BLaER1 (cell line): ENCODE measurements around the gene MAPK11.

Experiments
- H3K27ac ChIP-seq: shearing (Covaris generic); formaldehyde crosslinking; 2 replicates; pipeline ENCODE4 v1.8.1; 2022
- H3K27me3 ChIP-seq: shearing (Covaris generic); formaldehyde crosslinking; 2 replicates; pipeline ENCODE4 v1.8.1; 2022
- H3K36me3 ChIP-seq: shearing (Covaris generic); formaldehyde crosslinking; 2 replicates; pipeline ENCODE4 v1.8.1; 2022
- H3K4me1 ChIP-seq: shearing (Covaris generic); formaldehyde crosslinking; 2 replicates; pipeline ENCODE4 v1.8.1; 2022
- H3K4me2 ChIP-seq: shearing (Covaris generic); formaldehyde crosslinking; 2 replicates; pipeline ENCODE4 v1.8.1; 2022
- H3K4me3 ChIP-seq: shearing (Covaris generic); formaldehyde crosslinking; 2 replicates; pipeline ENCODE4 v1.8.1; 2022
- H3K9ac ChIP-seq: shearing (Covaris generic); formaldehyde crosslinking; 2 replicates; pipeline ENCODE4 v1.8.1; 2022
- H3K9me3 ChIP-seq: shearing (Covaris generic); formaldehyde crosslinking; 2 replicates; pipeline ENCODE4 v1.8.1; 2022
- H4K20me1 ChIP-seq: shearing (Covaris generic); formaldehyde crosslinking; 2 replicates; pipeline ENCODE4 v1.8.1; 2022
- Cebpa-rat ChIP-seq: shearing (Covaris generic); IDR thresholded peaks from 2 replicates; pipeline ENCODE4 v1.8.1; 2022

MAPK11 gene

DNA sequence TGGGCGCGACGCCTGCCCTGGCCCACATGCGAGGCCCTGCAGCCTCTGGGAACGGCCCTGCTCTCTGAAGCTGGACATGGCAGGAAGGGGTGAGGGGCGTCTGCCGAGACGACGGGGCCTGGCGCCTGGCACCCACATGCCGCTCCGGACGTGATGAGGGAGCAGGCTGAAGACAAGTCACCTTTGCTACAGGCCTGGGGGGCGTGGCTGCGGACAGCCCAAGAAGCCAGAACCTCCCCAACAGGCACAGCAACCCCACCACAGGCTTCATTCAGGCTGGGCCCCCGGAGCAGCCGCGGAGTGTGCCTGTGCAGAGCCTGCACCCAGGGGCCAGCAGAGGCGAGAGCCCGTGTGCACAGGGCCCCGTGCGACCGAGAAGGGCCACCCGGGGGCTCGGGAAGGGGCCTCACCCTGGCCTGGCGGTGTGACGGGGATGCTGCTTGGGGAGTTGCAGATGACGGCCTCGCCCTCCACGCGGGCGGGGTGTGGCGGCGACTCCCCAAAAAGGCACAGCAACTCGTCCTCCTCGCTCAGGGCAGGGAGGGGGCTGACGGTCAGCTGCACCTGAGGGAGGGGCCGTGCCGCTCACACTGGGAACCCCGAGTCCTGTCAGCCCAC lies 16.6 kb upstream of the MAPK11 start:
- Histone ChIP-seq H3K4me3 (no peak overlapping the region), H3K9ac (no peak overlapping the region), H3K9me3 (no peaks in the 10 kb centered on the region), H3K4me1 (peaks cover 30% of the 10 kb centered on the region), H3K36me3 (peaks cover 94% of the 10 kb centered on the region), H4K20me1 (peaks cover 91% of the 10 kb centered on the region), H3K27ac (no peak overlapping the region), H3K4me2 (no peak overlapping the region), H3K27me3 (no peaks in the 10 kb centered on the region)
- no peak for TF ChIP-seq Cebpa-rat

DNA sequence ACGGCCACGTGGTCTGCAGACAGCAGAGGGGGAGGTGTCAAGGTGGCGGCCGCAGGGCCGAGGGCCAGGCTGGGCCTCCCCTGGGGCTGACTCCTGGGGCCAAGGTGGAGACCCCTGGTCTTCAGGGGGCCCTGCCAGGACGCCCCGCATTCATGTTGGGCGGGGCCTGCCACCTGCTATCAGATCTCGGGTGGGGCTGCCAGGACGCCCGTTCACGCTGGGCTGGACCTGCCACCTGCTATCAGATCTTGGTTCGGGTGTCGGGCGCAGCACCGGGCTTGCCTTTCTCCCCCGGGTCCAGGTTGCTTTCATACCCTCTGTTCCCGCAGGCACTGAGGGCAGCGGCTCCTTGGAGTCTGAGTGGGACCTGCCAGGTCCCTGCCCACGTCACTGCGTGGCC lies 16.1 kb upstream of the MAPK11 start:
- H3K27me3 ChIP-seq: no peaks in the 10 kb centered on the region
- no peak for TF ChIP-seq Cebpa-rat
- no peak overlapping the region for H3K9ac ChIP-seq
- H3K4me2 ChIP-seq: no peak overlapping the region
- peaks cover 25% of the 10 kb centered on the region for H3K4me1 ChIP-seq
- peaks cover 94% of the 10 kb centered on the region for H3K36me3 ChIP-seq
- no peaks in the 10 kb centered on the region for H3K9me3 ChIP-seq
- H3K4me3 ChIP-seq: no peak overlapping the region
- peaks cover 91% of the 10 kb centered on the region for H4K20me1 ChIP-seq
- no peak overlapping the region for H3K27ac ChIP-seq

DNA sequence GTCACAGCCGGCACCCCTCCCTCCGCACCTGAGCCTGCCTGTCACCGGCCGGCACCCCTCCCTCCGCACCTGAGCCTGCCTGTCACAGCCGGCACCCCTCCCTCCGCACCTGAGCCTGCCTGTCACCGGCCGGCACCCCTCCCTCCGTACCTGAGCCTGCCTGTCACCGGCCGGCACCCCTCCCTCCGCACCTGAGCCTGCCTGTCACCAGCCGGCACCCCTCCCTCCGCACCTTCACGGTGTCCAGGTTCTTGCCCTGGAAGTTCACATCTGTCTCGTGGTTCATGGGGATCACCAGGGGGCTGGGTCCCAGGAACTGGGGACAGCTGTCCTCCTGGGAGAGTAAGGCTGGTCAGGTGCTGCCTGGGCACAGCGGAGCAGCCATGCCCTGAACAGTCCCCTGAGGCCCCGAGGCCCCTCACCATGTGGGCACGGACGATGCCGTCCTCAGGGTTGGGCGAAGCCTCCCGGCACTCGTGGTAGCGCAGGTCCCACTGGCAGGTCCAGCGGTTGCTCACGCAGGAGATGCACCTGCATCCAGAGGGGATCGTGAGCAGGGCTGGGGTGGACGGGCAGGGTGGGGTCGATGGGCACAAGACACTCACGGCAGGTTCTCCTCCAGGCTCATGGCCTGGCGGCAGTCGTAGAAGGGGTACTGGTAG lies 15.5 kb upstream of the MAPK11 start:
- Histone ChIP-seq H4K20me1 (peaks cover 91% of the 10 kb centered on the region), H3K36me3 (peaks cover 94% of the 10 kb centered on the region), H3K4me2 (no peak overlapping the region), H3K9ac (no peak overlapping the region), H3K27ac (no peak overlapping the region), H3K27me3 (no peaks in the 10 kb centered on the region), H3K9me3 (no peaks in the 10 kb centered on the region), H3K4me1 (peaks cover 19% of the 10 kb centered on the region), H3K4me3 (no peak overlapping the region)
- TF ChIP-seq Cebpa-rat: no peak

DNA sequence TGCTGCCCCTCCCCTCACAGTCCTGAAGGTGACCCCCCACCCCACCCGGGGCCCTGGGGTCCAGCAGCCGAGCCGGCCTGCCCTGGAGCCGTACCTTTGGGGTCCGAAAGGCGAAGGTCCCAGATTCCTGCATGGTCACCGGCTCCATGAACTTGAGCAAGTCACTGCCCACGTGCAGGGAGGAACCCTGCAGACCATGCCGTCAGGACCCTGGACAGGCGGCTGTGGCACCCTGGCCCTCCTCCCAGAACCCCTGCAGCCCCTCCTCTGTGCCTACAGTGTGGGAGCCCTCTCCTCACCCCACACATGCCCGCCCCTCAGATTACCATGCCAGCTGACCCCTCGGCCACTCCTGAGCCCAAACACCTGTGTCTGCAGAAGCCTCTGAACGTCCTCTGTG lies 14.3 kb upstream of the MAPK11 start:
- Histone ChIP-seq H3K9me3 (no peaks in the 10 kb centered on the region), H4K20me1 (peaks cover 90% of the 10 kb centered on the region), H3K4me1 (peaks cover 7% of the 10 kb centered on the region; the same call in 1 of the 2 replicates), H3K9ac (no peak overlapping the region), H3K36me3 (peaks cover 94% of the 10 kb centered on the region), H3K27ac (no peak overlapping the region), H3K4me3 (no peak overlapping the region), H3K27me3 (no peaks in the 10 kb centered on the region), H3K4me2 (no peak overlapping the region)
- TF ChIP-seq Cebpa-rat: no peak

DNA sequence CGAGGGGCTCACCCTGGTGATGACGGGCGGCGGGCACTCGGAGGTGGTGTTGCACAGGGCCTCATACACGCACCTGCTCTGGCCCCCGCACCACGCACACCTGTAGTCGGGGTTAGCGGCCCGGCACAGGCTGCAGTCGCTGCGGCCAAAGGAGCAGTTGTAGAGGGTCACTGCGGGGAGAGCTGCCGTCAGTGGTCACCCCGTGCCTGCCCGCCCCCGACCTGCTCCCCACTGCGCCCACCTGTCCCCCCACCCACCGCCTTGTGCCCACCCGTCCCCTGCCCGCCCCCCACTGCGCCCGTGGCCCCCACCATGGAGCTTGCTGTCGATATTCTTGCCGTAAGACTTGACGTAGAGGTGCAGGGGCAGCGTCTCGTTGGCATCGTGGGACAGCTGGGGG lies 13.6 kb upstream of the MAPK11 start:
- H3K4me2 ChIP-seq: no peak overlapping the region
- TF ChIP-seq Cebpa-rat: no peak
- peaks cover 94% of the 10 kb centered on the region for H3K36me3 ChIP-seq
- no peak overlapping the region for H3K27ac ChIP-seq
- peaks cover under 1% of the 10 kb centered on the region; the same call in 1 of the 2 replicates for H3K4me1 ChIP-seq
- no peak overlapping the region for H3K4me3 ChIP-seq
- no peak overlapping the region for H3K9ac ChIP-seq
- H3K9me3 ChIP-seq: no peaks in the 10 kb centered on the region
- H4K20me1 ChIP-seq: peaks cover 90% of the 10 kb centered on the region
- H3K27me3 ChIP-seq: no peaks in the 10 kb centered on the region

DNA sequence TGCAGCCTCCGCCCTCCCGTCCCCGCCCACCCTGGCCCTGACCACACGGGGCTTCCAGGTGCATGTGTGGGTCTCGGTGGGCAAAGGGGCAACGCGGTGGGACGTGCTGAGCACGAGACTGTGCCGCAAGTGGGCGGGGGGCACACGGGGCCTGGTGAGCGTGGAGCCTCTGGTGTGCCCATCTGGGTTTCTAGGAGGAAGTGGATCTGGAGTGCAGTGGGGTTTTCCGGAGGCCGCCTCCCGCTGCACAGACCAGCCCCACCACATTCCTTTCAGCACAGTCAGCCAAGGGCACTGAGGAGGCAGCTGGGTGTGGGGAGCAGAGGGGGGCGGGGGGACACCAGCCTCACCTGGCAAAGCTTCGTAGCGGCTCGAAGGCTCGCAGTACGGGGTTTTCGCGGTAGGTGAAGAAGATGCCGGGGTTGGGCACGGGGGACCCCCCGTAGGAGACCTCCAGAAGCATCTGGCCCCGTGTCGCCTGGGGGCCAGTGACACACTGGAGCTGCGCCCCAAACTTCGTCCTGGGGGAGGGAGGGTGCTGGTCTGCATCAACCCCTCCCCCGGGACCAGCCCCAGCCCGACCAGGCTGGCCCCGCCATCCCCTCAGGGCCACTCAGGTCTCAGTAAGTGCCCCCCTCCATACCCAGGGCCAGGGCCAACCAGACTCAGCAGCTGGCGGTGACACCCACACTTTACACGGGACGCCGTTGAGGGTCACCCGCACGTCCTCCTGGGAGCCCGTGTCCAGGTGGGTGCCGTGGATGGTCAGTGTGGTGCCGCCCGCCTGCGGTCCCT lies 12.4 kb upstream of the MAPK11 start:
- H3K27ac ChIP-seq: no peak overlapping the region
- no peak for TF ChIP-seq Cebpa-rat
- H4K20me1 ChIP-seq: peaks cover 90% of the 10 kb centered on the region
- no peaks in the 10 kb centered on the region for H3K27me3 ChIP-seq
- H3K4me3 ChIP-seq: no peak overlapping the region
- H3K4me2 ChIP-seq: no peak overlapping the region
- H3K36me3 ChIP-seq: peaks cover 94% of the 10 kb centered on the region
- no peak overlapping the region for H3K9ac ChIP-seq
- H3K4me1 ChIP-seq: no peaks in the 10 kb centered on the region
- no peaks in the 10 kb centered on the region for H3K9me3 ChIP-seq

DNA sequence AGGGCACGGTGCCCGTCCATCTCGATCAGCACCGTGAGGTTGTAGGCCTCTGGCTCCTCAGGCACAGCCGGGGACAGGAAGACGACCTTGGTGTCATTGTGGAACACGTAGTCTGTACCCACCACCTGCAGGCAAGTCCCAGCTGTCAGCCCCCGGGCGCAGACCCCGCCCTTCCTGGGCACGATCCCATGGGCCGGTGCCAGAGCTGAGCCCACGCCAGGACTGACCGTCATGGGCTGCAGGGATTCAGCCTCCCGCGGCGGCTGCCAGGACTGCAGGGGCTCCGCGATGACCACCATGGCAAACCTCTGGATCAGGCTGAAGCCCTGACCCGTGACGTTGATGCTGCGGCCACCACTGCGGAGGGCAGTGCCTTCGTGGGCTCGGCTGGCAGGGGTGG lies 11.8 kb upstream of the MAPK11 start:
- Histone ChIP-seq H3K9ac (no peak overlapping the region), H3K4me1 (peaks cover under 1% of the 10 kb centered on the region; the same call in 1 of the 2 replicates), H3K9me3 (no peaks in the 10 kb centered on the region), H3K27me3 (no peaks in the 10 kb centered on the region), H4K20me1 (peaks cover 90% of the 10 kb centered on the region), H3K36me3 (peaks cover 94% of the 10 kb centered on the region), H3K27ac (no peak overlapping the region), H3K4me3 (no peak overlapping the region), H3K4me2 (no peak overlapping the region)
- TF ChIP-seq Cebpa-rat: no peak

DNA sequence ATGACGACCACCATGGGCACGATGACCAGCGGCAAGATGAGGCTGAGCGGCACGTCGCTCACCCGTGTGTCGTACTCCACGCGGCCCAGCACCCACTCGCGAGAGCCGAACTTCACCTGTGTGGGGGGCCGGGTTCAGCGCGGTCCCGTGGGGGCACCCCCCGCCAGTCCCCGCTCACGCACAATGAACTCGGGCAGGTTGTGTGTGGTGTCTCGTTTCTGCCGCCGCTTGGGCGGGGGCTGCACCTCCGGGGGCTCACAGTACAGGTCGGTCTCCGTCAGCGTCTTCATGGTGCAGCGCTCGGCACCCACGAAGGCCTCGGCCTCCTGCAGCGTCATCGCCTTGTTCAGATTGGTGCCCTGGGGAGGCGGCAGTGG lies 11.2 kb upstream of the MAPK11 start:
- peaks cover 94% of the 10 kb centered on the region for H3K36me3 ChIP-seq
- H4K20me1 ChIP-seq: peaks cover 90% of the 10 kb centered on the region
- TF ChIP-seq Cebpa-rat: no peak
- H3K27ac ChIP-seq: no peak overlapping the region
- no peaks in the 10 kb centered on the region for H3K27me3 ChIP-seq
- H3K9me3 ChIP-seq: no peaks in the 10 kb centered on the region
- H3K9ac ChIP-seq: no peak overlapping the region
- peaks cover 6% of the 10 kb centered on the region; the same call in 1 of the 2 replicates for H3K4me1 ChIP-seq
- no peak overlapping the region for H3K4me3 ChIP-seq
- H3K4me2 ChIP-seq: no peak overlapping the region

DNA sequence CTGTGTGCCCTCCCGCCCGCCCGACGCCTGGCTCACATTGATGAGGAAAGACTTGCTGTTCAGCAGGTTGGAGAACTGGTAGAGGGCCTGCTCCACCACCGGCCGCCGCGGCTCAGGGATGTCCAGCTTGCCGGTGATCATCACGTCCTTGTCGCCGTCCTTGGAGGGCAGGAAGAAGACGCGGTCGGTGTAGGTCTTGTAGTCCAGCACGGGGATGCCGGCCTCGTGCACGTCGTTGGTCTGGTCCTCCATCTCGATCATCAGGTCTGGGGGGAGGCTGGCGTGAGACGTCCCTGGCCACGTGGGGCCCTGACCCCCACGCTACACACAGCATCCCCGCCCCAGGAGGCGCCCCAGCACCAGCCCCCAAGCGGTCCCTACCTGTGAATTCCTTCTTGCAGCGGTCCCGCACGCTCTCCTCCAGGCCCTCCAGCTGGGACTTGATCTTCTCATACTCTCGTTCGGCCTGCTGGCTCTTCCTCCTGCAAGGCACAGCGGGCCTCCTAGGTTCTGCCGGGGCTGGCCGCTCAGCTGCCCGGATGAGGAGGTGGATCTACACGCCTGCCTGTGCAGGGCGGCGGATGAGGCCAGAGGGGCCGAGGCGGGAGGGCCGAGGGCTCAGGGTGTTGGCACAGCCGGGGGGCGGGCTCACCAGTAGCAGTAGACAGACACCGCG lies 10.7 kb upstream of the MAPK11 start:
- no peaks in the 10 kb centered on the region for H3K9me3 ChIP-seq
- H3K9ac ChIP-seq: no peak overlapping the region
- peaks cover 94% of the 10 kb centered on the region for H3K36me3 ChIP-seq
- no peaks in the 10 kb centered on the region for H3K27me3 ChIP-seq
- no peak for TF ChIP-seq Cebpa-rat
- H3K27ac ChIP-seq: no peak overlapping the region
- no peak overlapping the region for H3K4me2 ChIP-seq
- H3K4me1 ChIP-seq: peaks cover 10% of the 10 kb centered on the region
- H4K20me1 ChIP-seq: peaks cover 90% of the 10 kb centered on the region
- H3K4me3 ChIP-seq: no peak overlapping the region
